Mononuclear cell (primary cell): ENCODE data around the gene MYPN. TPM values are rescaled to one million over a fixed set of nuclear protein-coding genes. Genes with fewer than 3 reads are reported as not detected.

ENCODE experiments used
- H3K27me3 ChIP-seq: 2 replicates; pipeline ENCODE4 v1.6.0; 2011; ENCODE audit warnings: low read length, control low read depth; ENCODE audit not compliant: insufficient read depth
- H3K4me1 ChIP-seq: 2 replicates; pipeline ENCODE4 v1.5.1; 2011; ENCODE audit warnings: mild to moderate bottlenecking, low read length, control low read depth; ENCODE audit not compliant: insufficient read depth
- H3K4me3 ChIP-seq: 2 replicates; pipeline ENCODE4 v1.5.1; 2011; ENCODE audit warnings: mild to moderate bottlenecking, low read length, moderate library complexity
- H3K9me3 ChIP-seq: 2 replicates; pipeline ENCODE4 v1.5.1; 2011; ENCODE audit warnings: low read depth, mild to moderate bottlenecking, control low read depth, low read length
- total RNA-seq: library from RNA; depleted of rRNA; stranded (reverse); fragments of >200 nt; gene quantifications from one replicate; pipeline ENCODE4 v1.2.3, GENCODE V29; 2012

MYPN gene
- total RNA-seq, 1 donor: not detected

- H3K9me3 ChIP-seq: no peaks in the 10 kb centered on the region
- no peak overlapping the region for H3K4me3 ChIP-seq
- H3K27me3 ChIP-seq: no peaks in the 10 kb centered on the region
Observed at GRCh38 chr10:68083953-68084352, 25.3 kb upstream of the MYPN start.

GRCh38 chr10:68084469-68084868 is 24.8 kb upstream of the MYPN start:
- Histone ChIP-seq H3K27me3 (no peaks in the 10 kb centered on the region), H3K9me3 (no peaks in the 10 kb centered on the region), H3K4me1 (no peaks in the 10 kb centered on the region), H3K4me3 (no peak overlapping the region)

More at GRCh38 chr10:68083953-68084352, 25.3 kb upstream of the MYPN start:
- H3K4me1 ChIP-seq: no peaks in the 10 kb centered on the region

GRCh38 chr10:68086011-68086410 is 23.3 kb upstream of the MYPN start:
- no peaks in the 10 kb centered on the region for H3K4me1 ChIP-seq
- no peaks in the 10 kb centered on the region for H3K27me3 ChIP-seq
- H3K4me3 ChIP-seq: no peak overlapping the region
- no peaks in the 10 kb centered on the region for H3K9me3 ChIP-seq

- Histone ChIP-seq H3K27me3 (no peaks in the 10 kb centered on the region), H3K4me1 (no peaks in the 10 kb centered on the region), H3K9me3 (no peaks in the 10 kb centered on the region), H3K4me3 (no peak overlapping the region)
Observed at GRCh38 chr10:68086910-68087684, 22.2 kb upstream of the MYPN start.

GRCh38 chr10:68087685-68088401 is 21.4 kb upstream of the MYPN start:
- H3K4me1 ChIP-seq: no peaks in the 10 kb centered on the region
- no peaks in the 10 kb centered on the region for H3K27me3 ChIP-seq
- H3K4me3 ChIP-seq: no peak overlapping the region
- H3K9me3 ChIP-seq: no peaks in the 10 kb centered on the region

GRCh38 chr10:68088740-68089139 is 20.5 kb upstream of the MYPN start:
- no peak overlapping the region for H3K4me3 ChIP-seq

GRCh38 chr10:68090586-68090985 is 18.7 kb upstream of the MYPN start:
- no peaks in the 10 kb centered on the region for H3K27me3 ChIP-seq
- no peaks in the 10 kb centered on the region for H3K4me1 ChIP-seq
- no peak overlapping the region for H3K4me3 ChIP-seq
- no peaks in the 10 kb centered on the region for H3K9me3 ChIP-seq

More at GRCh38 chr10:68088740-68089139, 20.5 kb upstream of the MYPN start:
- Histone ChIP-seq H3K9me3 (no peaks in the 10 kb centered on the region), H3K4me1 (no peaks in the 10 kb centered on the region), H3K27me3 (no peaks in the 10 kb centered on the region)

- no peaks in the 10 kb centered on the region for H3K4me1 ChIP-seq
- no peaks in the 10 kb centered on the region for H3K9me3 ChIP-seq
- no peaks in the 10 kb centered on the region for H3K27me3 ChIP-seq
- H3K4me3 ChIP-seq: no peak overlapping the region
Observed at GRCh38 chr10:68092512-68092911, 16.8 kb upstream of the MYPN start.

GRCh38 chr10:68095153-68095552 is 14.1 kb upstream of the MYPN start:
- Histone ChIP-seq H3K9me3 (no peaks in the 10 kb centered on the region), H3K4me3 (no peak overlapping the region), H3K27me3 (no peaks in the 10 kb centered on the region), H3K4me1 (no peaks in the 10 kb centered on the region)

GRCh38 chr10:68096913-68097516 is 12.3 kb upstream of the MYPN start:
- Histone ChIP-seq H3K4me3 (no peak overlapping the region), H3K9me3 (no peaks in the 10 kb centered on the region), H3K27me3 (no peaks in the 10 kb centered on the region), H3K4me1 (no peaks in the 10 kb centered on the region)

- H3K9me3 ChIP-seq: no peaks in the 10 kb centered on the region
- H3K4me1 ChIP-seq: no peaks in the 10 kb centered on the region
- no peaks in the 10 kb centered on the region for H3K27me3 ChIP-seq
- H3K4me3 ChIP-seq: no peak overlapping the region
Observed at GRCh38 chr10:68099736-68100135, 9.6 kb upstream of the MYPN start.

GRCh38 chr10:68101066-68101465 is 8.2 kb upstream of the MYPN start:
- Histone ChIP-seq H3K27me3 (no peaks in the 10 kb centered on the region), H3K9me3 (no peaks in the 10 kb centered on the region), H3K4me3 (no peak overlapping the region), H3K4me1 (no peaks in the 10 kb centered on the region)

GRCh38 chr10:68103261-68103878 is 5.9 kb upstream of the MYPN start:
- H3K4me1 ChIP-seq: no peaks in the 10 kb centered on the region
- no peaks in the 10 kb centered on the region for H3K9me3 ChIP-seq
- H3K4me3 ChIP-seq: no peak overlapping the region
- H3K27me3 ChIP-seq: no peaks in the 10 kb centered on the region

GRCh38 chr10:68103901-68104300 is 5.4 kb upstream of the MYPN start:
- H3K27me3 ChIP-seq: no peaks in the 10 kb centered on the region
- no peaks in the 10 kb centered on the region for H3K4me1 ChIP-seq
- no peaks in the 10 kb centered on the region for H3K9me3 ChIP-seq
- no peak overlapping the region for H3K4me3 ChIP-seq

GRCh38 chr10:68105820-68106219 is 3.5 kb upstream of the MYPN start:
- Histone ChIP-seq H3K9me3 (no peaks in the 10 kb centered on the region), H3K27me3 (no peaks in the 10 kb centered on the region), H3K4me1 (no peaks in the 10 kb centered on the region)

More at GRCh38 chr10:68105820-68106219, 3.5 kb upstream of the MYPN start:
- H3K4me3 ChIP-seq: no peak overlapping the region
